ENCODE data around the gene FRMD5. TPM values are rescaled to one million over a fixed set of nuclear protein-coding genes. Genes with fewer than 3 reads are reported as not detected.

FRMD5 gene
- total RNA-seq, 4 donors from 2014 or later, result 0.13 to 0.37 (median 0.24) TPM; not detected in 1

- no peak for TF ChIP-seq CTCF (IDR thresholded peaks at IDR 0.05)
- peak; percentile 90 for ATAC-seq (ENCODE audit: low FRiP score)
- DNase-seq (ENCODE audit: low spot score), result no peak
These were observed 107.2 kb downstream of the FRMD5 start for GRCh38 chr15:44087578-44088465.

- no peak for TF ChIP-seq CTCF (IDR thresholded peaks at IDR 0.05)
- no peak for DNase-seq (ENCODE audit: low spot score)
- no peak for ATAC-seq (ENCODE audit: low FRiP score)
These were observed 110.3 kb downstream of the FRMD5 start for GRCh38 chr15:44084770-44085169.

GRCh38 chr15:44084171-44084570 lies 110.9 kb downstream of the FRMD5 start:
- no peak for TF ChIP-seq CTCF (IDR thresholded peaks at IDR 0.05)
- ATAC-seq (ENCODE audit: low FRiP score) (no peak), DNase-seq (ENCODE audit: low spot score) (no peak)

GRCh38 chr15:44082558-44083157 lies 112.4 kb downstream of the FRMD5 start:
- ATAC-seq (ENCODE audit: low FRiP score), result no peak
- no peak for DNase-seq (ENCODE audit: low spot score)
- TF ChIP-seq CTCF (IDR thresholded peaks at IDR 0.05), result no peak

- DNase-seq (ENCODE audit: low spot score) (no peak), ATAC-seq (ENCODE audit: low FRiP score) (no peak)
- TF ChIP-seq CTCF (IDR thresholded peaks at IDR 0.05), result no peak
These were observed 113.8 kb downstream of the FRMD5 start for GRCh38 chr15:44081026-44082013.

- DNase-seq (ENCODE audit: low spot score), result no peak
- TF ChIP-seq CTCF (IDR thresholded peaks at IDR 0.05), result no peak
- peak; percentile 77 for ATAC-seq (ENCODE audit: low FRiP score)
These were observed 119.5 kb downstream of the FRMD5 start for GRCh38 chr15:44075535-44075934.

Measured in omental fat pad (tissue), 4 donors.